HepG2 (cell line): Measurements from ENCODE around the gene RBPMS2. TPM values are rescaled to one million over a fixed set of nuclear protein-coding genes. Genes with fewer than 3 reads are reported as not detected.

Experiments used
- ATAC-seq: fragments of 200-7000 bp; cut with Tn5 transposase; 3 replicates; pipeline ENCODE4 v1.9.1; 2020; ENCODE audit warnings: mild to moderate bottlenecking, moderate library complexity
- BruUV-seq: library from RNA; stranded (reverse); fragments of 400-500 nt; replicated peaks from 2 replicates; lab custom pipeline; 2021; lab: Mats Ljungman, UMichigan
- CTCF ChIA-PET: fragments of 300-600 bp; formaldehyde crosslinking; extraction: SDS; loops from one replicate; lab custom pipeline; 2021; ENCODE audit warnings: low total read pairs, inconsistent platforms, low intra/inter-chr PET ratio; lab: Yijun Ruan, JAX
- POLR2A ChIA-PET: fragments of 350-600 bp; sonication (Branson Sonifier 250); formaldehyde crosslinking; loops from one replicate; lab custom pipeline; 2020; ENCODE audit warnings: antibody characterized with exemption, inconsistent platforms; lab: Yijun Ruan, JAX
- DNase-seq: peaks from one replicate; pipeline ENCODE4 v3.0.0-alpha.2; 2015; ENCODE audit warnings: low spot score
- FAIRE-seq: peaks from 3 replicates; lab custom pipeline; 2011; peaks lifted over from hg19 to GRCh38; lab: Jason Lieb, UNC
- H2AFZ ChIP-seq: one replicate; pipeline ENCODE4 v1.6.1; 2011; ENCODE audit warnings: low read length, inconsistent platforms
- H3K27ac ChIP-seq: fragments of 300-600 bp; 3 replicates; pipeline ENCODE4 v1.8.0; 2011; ENCODE audit warnings: mixed run types, mild to moderate bottlenecking, mixed read lengths, low read length, inconsistent platforms; ENCODE audit not compliant: insufficient read depth; ENCODE audit errors: extremely low read length
- H3K27me3 ChIP-seq, 2 experiments: fragments of 200-600 bp in 1 of 2; 2 replicates in 1 of 2; 3 replicates in 1 of 2; pipeline versions ENCODE4 v1.6.0 to v1.8.0; 2011; ENCODE audit warnings: low read length in 2 of 2, mild to moderate bottlenecking in 2 of 2, moderate library complexity in 2 of 2, inconsistent platforms in 1 of 2; ENCODE audit not compliant: insufficient read depth in 2 of 2, control insufficient read depth in 1 of 2
- H3K36me3 ChIP-seq, 2 experiments: fragments of 200-600 bp in 1 of 2; replicated peaks in 1 of 2; 2 replicates in 1 of 2; 3 replicates in 1 of 2; pipeline versions ENCODE4 v1.5.1 to v1.8.0; 2011; ENCODE audit warnings: low read length in 2 of 2, inconsistent platforms in 1 of 2; ENCODE audit not compliant: insufficient read depth in 2 of 2, control insufficient read depth in 1 of 2
- H3K4me1 ChIP-seq: 2 replicates; pipeline ENCODE4 v1.5.1; 2012; ENCODE audit warnings: low read length, inconsistent platforms; ENCODE audit not compliant: insufficient read depth
- H3K4me2 ChIP-seq: 2 replicates; pipeline ENCODE4 v1.6.0; 2011; ENCODE audit warnings: low read depth, low read length, inconsistent platforms
- H3K4me3 ChIP-seq, 3 experiments: fragments of 200-600 bp in 1 of 3; sonication (generic), shearing (Covaris generic) in 1 of 3; replicated peaks in 1 of 3; 2 replicates each; pipeline ENCODE4 v1.5.1; 2011 to 2016; ENCODE audit warnings: low read length in 3 of 3, inconsistent platforms in 2 of 3, low read depth in 2 of 3, mild to moderate bottlenecking in 2 of 3, control low read depth in 1 of 3, mixed read lengths in 1 of 3; ENCODE audit not compliant: insufficient read depth in 1 of 3
- H3K79me2 ChIP-seq: one replicate; pipeline ENCODE4 v1.6.1; 2011; ENCODE audit warnings: low read length, inconsistent platforms; ENCODE audit not compliant: insufficient read depth
- H3K9ac ChIP-seq: 2 replicates; pipeline ENCODE4 v1.6.0; 2011; ENCODE audit warnings: mild to moderate bottlenecking, low read depth, low read length, inconsistent platforms; ENCODE audit not compliant: insufficient read depth
- H3K9me3 ChIP-seq: 2 replicates; pipeline ENCODE4 v1.5.1; 2012; ENCODE audit warnings: mild to moderate bottlenecking, low read length
- H4K20me1 ChIP-seq: 2 replicates; pipeline ENCODE4 v1.6.0; 2011; ENCODE audit warnings: inconsistent platforms, mild to moderate bottlenecking, low read length, moderate library complexity; ENCODE audit not compliant: insufficient read depth
- DBP ChIP-seq: sonication (generic); formaldehyde crosslinking; IDR thresholded peaks from 2 replicates; pipeline ENCODE4 v1.4.0; 2020; ENCODE audit warnings: missing genetic modification reagents; ENCODE audit errors: not compliant biosample characterization
- EHMT2 ChIP-seq: fragments of 200-600 bp; sonication (generic); IDR thresholded peaks from 2 replicates; pipeline ENCODE4 v1.7.0; 2017; ENCODE audit warnings: antibody characterized with exemption, low read depth, low read length, borderline replicate concordance
- NFE2L1 ChIP-seq: sonication (generic); formaldehyde crosslinking; IDR thresholded peaks from 2 replicates; pipeline ENCODE4 v1.4.0; 2020; ENCODE audit warnings: missing genetic modification reagents, mild to moderate bottlenecking, borderline replicate concordance
- NONO ChIP-seq, 2 experiments: fragments of 450-650 bp in 1 of 2; sonication (generic) in 1 of 2; formaldehyde crosslinking in 1 of 2; IDR thresholded peaks in 1 of 2; conservative IDR thresholded peaks in 1 of 2; 2 replicates each; pipeline versions ENCODE4 v1.6.1 to v1.8.0; 2017 to 2022; ENCODE audit warnings: mild to moderate bottlenecking in 1 of 2, missing genetic modification reagents in 1 of 2, moderate library complexity in 1 of 2
- POGK ChIP-seq: sonication (generic); formaldehyde crosslinking; conservative IDR thresholded peaks from 2 replicates; pipeline ENCODE4 v1.8.0; 2022; ENCODE audit warnings: mild to moderate bottlenecking, moderate library complexity, missing genetic modification reagents
- RORA ChIP-seq: sonication (generic); formaldehyde crosslinking; IDR thresholded peaks from 2 replicates; pipeline ENCODE4 v1.5.0; 2020; ENCODE audit warnings: mild to moderate bottlenecking, missing genetic modification reagents, moderate library complexity
- WIZ ChIP-seq: sonication (generic); formaldehyde crosslinking; IDR thresholded peaks from 2 replicates; pipeline ENCODE4 v1.5.1; 2020; ENCODE audit warnings: mild to moderate bottlenecking, missing genetic modification reagents
- ZFP1 ChIP-seq: IDR thresholded peaks from 2 replicates; pipeline ENCODE4 v1.6.1; 2016
- ZFP90 ChIP-seq: sonication (generic); formaldehyde crosslinking; IDR thresholded peaks from 2 replicates; pipeline ENCODE4 v1.8.0; 2022; ENCODE audit warnings: missing genetic modification reagents, mild to moderate bottlenecking, inconsistent platforms, borderline replicate concordance
- ZNF20 ChIP-seq: sonication (generic); formaldehyde crosslinking; IDR thresholded peaks from 2 replicates; pipeline ENCODE4 v1.4.0; 2020; ENCODE audit warnings: mild to moderate bottlenecking, moderate library complexity, missing genetic modification reagents
- ZNF263 ChIP-seq: sonication (generic); formaldehyde crosslinking; IDR thresholded peaks from 2 replicates; pipeline ENCODE4 v1.4.0; 2020; ENCODE audit warnings: missing genetic modification reagents
- ZNF296 ChIP-seq: sonication (generic); formaldehyde crosslinking; conservative IDR thresholded peaks from 2 replicates; pipeline ENCODE4 v1.5.0; 2020; ENCODE audit warnings: mild to moderate bottlenecking, missing genetic modification reagents
- ZNF30 ChIP-seq: sonication (generic); formaldehyde crosslinking; IDR thresholded peaks from 2 replicates; pipeline ENCODE4 v1.5.0; 2020; ENCODE audit warnings: mild to moderate bottlenecking, missing genetic modification reagents
- ZNF503 ChIP-seq: sonication (generic); formaldehyde crosslinking; IDR thresholded peaks from 2 replicates; pipeline ENCODE4 v1.4.0; 2020; ENCODE audit warnings: missing genetic modification reagents
- ZNF510 ChIP-seq: sonication (generic); formaldehyde crosslinking; IDR thresholded peaks from 2 replicates; pipeline ENCODE4 v1.4.0; 2020; ENCODE audit warnings: low read depth, mild to moderate bottlenecking, missing genetic modification reagents
- WGBS: methylation state at CpG from one replicate; pipeline ENCODE4 v1.1.6; 2017; ENCODE audit warnings: low lambda C conversion rate; 5-methylcytosine and 5-hydroxymethylcytosine counted together
- in situ Hi-C: cut with HindIII; loops from 2 replicates; pipeline ENCODE4 v1.10.0; 2017; ENCODE audit warnings: low pct_unique_long_range_greater_than_20kb; ENCODE audit not compliant: extremely low pct_ligation_motif_present
- intact Hi-C: fragments of 100-400 bp; cut with micrococcal nuclease; formaldehyde crosslinking; loops from one replicate; pipeline ENCODE4 v1.10.0; 2022; ENCODE audit not compliant: unreplicated experiment
- polyA plus RNA-seq, 8 experiments: library from polyadenylated mRNA; depleted of rRNA in 3 of 8; stranded (reverse) in 7 of 8; unstranded in 1 of 8; fragments of >200 nt; fragmentation: Illumina TruSeq in 4 of 8; extraction: Trizol in 4 of 8; gene quantifications; 2 replicates each; pipeline versions ENCODE4 v1.2.1 to v1.2.3, GENCODE V29; 2011 to 2016; ENCODE audit warnings: low read depth in 4 of 8, missing spikeins in 1 of 8, mixed read lengths in 1 of 8; ENCODE audit not compliant: insufficient read depth in 1 of 8
- total RNA-seq, 5 experiments: library from RNA; depleted of rRNA; stranded (reverse); fragments of >200 nt; fragmentation: Illumina TruSeq; extraction: Trizol; gene quantifications; 2 replicates each; pipeline ENCODE4 v1.2.3, GENCODE V29; 2016; ENCODE audit warnings: low read depth in 1 of 5
- TF ChIP-seq, protein P1 (sequence below): sonication (generic); formaldehyde crosslinking; conservative IDR thresholded peaks from 2 replicates; pipeline ENCODE4 v1.4.0; 2020; ENCODE audit warnings: missing genetic modification reagents
- TF ChIP-seq, protein P2 (sequence below): sonication (generic); formaldehyde crosslinking; IDR thresholded peaks from 2 replicates; pipeline ENCODE4 v1.8.0; 2023; ENCODE audit warnings: mild to moderate bottlenecking, missing genetic modification reagents

RBPMS2 gene
- total and polyA plus RNA-seq, 2 of the 13 experiments (the other 11 are each of a cell fraction or from before 2014, with no cell fraction given): 0.08 TPM; not detected in 1

- H3K79me2 ChIP-seq: no peaks in the 10 kb centered on the region
- no TSS peak for BruUV-seq
- 51% methylated on average over 8 of the region's 8 CpGs for WGBS
- ChIA-PET POLR2A (no interaction called here), CTCF (no interaction called here)
- no peak overlapping the region for H3K4me2 ChIP-seq
- H3K4me3 ChIP-seq: no peak overlapping the region
- in situ Hi-C loops: no loop called here
- intact Hi-C loops: no loop called here
- FAIRE-seq (no peak), ATAC-seq (no peak), DNase-seq (no peak)
- no peaks in the 10 kb centered on the region for H3K9me3 ChIP-seq
- no peaks in the 10 kb centered on the region for H4K20me1 ChIP-seq
- peaks cover 18% of the 10 kb centered on the region for H3K4me1 ChIP-seq
- H3K9ac ChIP-seq: no peak overlapping the region
- H3K27me3 ChIP-seq: peaks cover 3 to 18% of the 10 kb centered on the region in 2 experiments; a peak in 4 of 5 replicates
- H3K27ac ChIP-seq: no peak overlapping the region
- H2AFZ ChIP-seq: no peak overlapping the region
- no peaks in the 10 kb centered on the region for H3K36me3 ChIP-seq
- TF ChIP-seq ZNF20 (CRISPR knock-in tag): no peak
- no peak for TF ChIP-seq NONO (IDR thresholded peaks at IDR 0.05)
- no peak for TF ChIP-seq NONO (CRISPR knock-in tag; conservative IDR thresholded peaks at IDR 0.05)
- no peak for TF ChIP-seq EHMT2
- TF ChIP-seq ZNF510 (CRISPR knock-in tag): no peak
- no peak for TF ChIP-seq RORA (CRISPR knock-in tag)
- TF ChIP-seq ZNF503 (CRISPR knock-in tag): no peak
- TF ChIP-seq ZNF296 (CRISPR knock-in tag): no peak
- no peak for TF ChIP-seq POGK (CRISPR knock-in tag)
- no peak for TF ChIP-seq ZFP90 (CRISPR knock-in tag)
- no peak for TF ChIP-seq ZNF263 (CRISPR knock-in tag)
- no peak for TF ChIP-seq WIZ
- no peak for TF ChIP-seq NFE2L1 (CRISPR knock-in tag)
- no peak for TF ChIP-seq DBP
- TF ChIP-seq, protein P1, sequence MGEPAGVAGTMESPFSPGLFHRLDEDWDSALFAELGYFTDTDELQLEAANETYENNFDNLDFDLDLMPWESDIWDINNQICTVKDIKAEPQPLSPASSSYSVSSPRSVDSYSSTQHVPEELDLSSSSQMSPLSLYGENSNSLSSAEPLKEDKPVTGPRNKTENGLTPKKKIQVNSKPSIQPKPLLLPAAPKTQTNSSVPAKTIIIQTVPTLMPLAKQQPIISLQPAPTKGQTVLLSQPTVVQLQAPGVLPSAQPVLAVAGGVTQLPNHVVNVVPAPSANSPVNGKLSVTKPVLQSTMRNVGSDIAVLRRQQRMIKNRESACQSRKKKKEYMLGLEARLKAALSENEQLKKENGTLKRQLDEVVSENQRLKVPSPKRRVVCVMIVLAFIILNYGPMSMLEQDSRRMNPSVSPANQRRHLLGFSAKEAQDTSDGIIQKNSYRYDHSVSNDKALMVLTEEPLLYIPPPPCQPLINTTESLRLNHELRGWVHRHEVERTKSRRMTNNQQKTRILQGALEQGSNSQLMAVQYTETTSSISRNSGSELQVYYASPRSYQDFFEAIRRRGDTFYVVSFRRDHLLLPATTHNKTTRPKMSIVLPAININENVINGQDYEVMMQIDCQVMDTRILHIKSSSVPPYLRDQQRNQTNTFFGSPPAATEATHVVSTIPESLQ (CRISPR knock-in tag): no peak
- TF ChIP-seq, protein P2, sequence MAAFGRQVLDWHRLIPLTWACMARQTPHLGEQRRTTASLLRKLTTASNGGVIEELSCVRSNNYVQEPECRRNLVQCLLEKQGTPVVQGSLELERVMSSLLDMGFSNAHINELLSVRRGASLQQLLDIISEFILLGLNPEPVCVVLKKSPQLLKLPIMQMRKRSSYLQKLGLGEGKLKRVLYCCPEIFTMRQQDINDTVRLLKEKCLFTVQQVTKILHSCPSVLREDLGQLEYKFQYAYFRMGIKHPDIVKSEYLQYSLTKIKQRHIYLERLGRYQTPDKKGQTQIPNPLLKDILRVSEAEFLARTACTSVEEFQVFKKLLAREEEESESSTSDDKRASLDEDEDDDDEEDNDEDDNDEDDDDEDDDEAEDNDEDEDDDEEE: no peak
- TF ChIP-seq ZFP1 (CRISPR knock-in tag): no peak
- no peak for TF ChIP-seq ZNF30 (CRISPR knock-in tag)
Observed at GRCh38 chr15:64762546-64762945, 12.8 kb downstream of the RBPMS2 start.
